ENCODE measurements around the gene FKBP14. TPM values are rescaled to one million over a fixed set of nuclear protein-coding genes. Genes with fewer than 3 reads are reported as not detected.

FKBP14 gene
- total RNA-seq, 3 donors from 2014 or later (not counting 1 experiment from before 2014, with no cell fraction given): 11.1 to 13.4 (median 11.9) TPM

DNA sequence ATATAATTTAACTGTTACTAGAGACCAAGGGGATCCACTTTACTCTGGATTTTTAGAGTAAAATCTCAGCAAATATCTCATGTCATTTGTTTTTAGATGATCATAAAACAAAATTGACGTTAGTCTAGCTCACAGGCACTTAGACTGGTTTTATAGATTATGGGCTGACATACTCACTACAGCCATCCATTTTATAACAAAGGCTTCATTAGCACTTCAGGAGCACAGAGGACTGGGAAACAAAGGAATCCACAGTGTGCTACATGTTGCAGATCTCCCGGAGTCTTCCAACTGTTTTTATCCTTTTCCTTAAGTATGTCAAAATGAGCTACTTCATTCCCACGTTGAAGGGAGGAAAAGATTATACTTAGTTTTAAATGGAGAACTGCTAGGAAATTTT is 21.0 kb downstream of the FKBP14 start:
- Mint-ChIP-seq H3K9me3 (no peaks in the 10 kb centered on the region), H3K27me3 (ENCODE audit: low read depth in 2 of 2) (no peaks in the 10 kb centered on the region), H3K27ac (no peak overlapping the region), H3K4me3 (no peak overlapping the region), H3K4me1 (no peaks in the 10 kb centered on the region), H3K36me3 (no peaks in the 10 kb centered on the region)
- no peaks in the 10 kb centered on the region for H3K36me3 ChIP-seq (ENCODE audit: control insufficient read depth, insufficient read depth, low read length)
- H3K27ac ChIP-seq (ENCODE audit: low read length): no peak overlapping the region
- intact Hi-C loops (cut with micrococcal nuclease): no loop called here
- no peaks in the 10 kb centered on the region for H3K9me3 ChIP-seq (ENCODE audit: control insufficient read depth, insufficient read depth, low read length)
- no peaks in the 10 kb centered on the region for H3K4me1 ChIP-seq (ENCODE audit: control insufficient read depth, insufficient read depth, low read length)
- no peaks in the 10 kb centered on the region for H3K27me3 ChIP-seq (ENCODE audit: control insufficient read depth, insufficient read depth, low read length)
- H3K4me3 ChIP-seq (ENCODE audit: low read length): no peak overlapping the region
- TF ChIP-seq CTCF (IDR thresholded peaks at IDR 0.05): no peak
- ATAC-seq (no peak), DNase-seq (no peak)
- WGBS (ENCODE audit: insufficient coverage): 94% methylated on average over 2 of the region's 3 CpGs

GRCh38 chr7:30003098-30003497 is 23.4 kb downstream of the FKBP14 start:
- no peaks in the 10 kb centered on the region for H3K4me1 ChIP-seq (ENCODE audit: control insufficient read depth, insufficient read depth, low read length)
- H3K27ac ChIP-seq (ENCODE audit: low read length): no peak overlapping the region
- H3K9me3 ChIP-seq (ENCODE audit: control insufficient read depth, insufficient read depth, low read length): no peaks in the 10 kb centered on the region
- intact Hi-C loops (cut with micrococcal nuclease): no loop called here
- Mint-ChIP-seq H3K27ac (no peak overlapping the region), H3K36me3 (no peaks in the 10 kb centered on the region), H3K9me3 (no peaks in the 10 kb centered on the region), H3K27me3 (ENCODE audit: low read depth in 2 of 2) (no peaks in the 10 kb centered on the region), H3K4me1 (no peaks in the 10 kb centered on the region), H3K4me3 (no peak overlapping the region)
- no peak for TF ChIP-seq CTCF (IDR thresholded peaks at IDR 0.05)
- H3K27me3 ChIP-seq (ENCODE audit: control insufficient read depth, insufficient read depth, low read length): no peaks in the 10 kb centered on the region
- 94% methylated on average over 6 of the region's 6 CpGs for WGBS (ENCODE audit: insufficient coverage)
- no peak overlapping the region for H3K4me3 ChIP-seq (ENCODE audit: low read length)
- DNase-seq (no peak), ATAC-seq (no peak)
- no peaks in the 10 kb centered on the region for H3K36me3 ChIP-seq (ENCODE audit: control insufficient read depth, insufficient read depth, low read length)

- DNase-seq (no peak), ATAC-seq (no peak)
- WGBS (ENCODE audit: insufficient coverage): no CpG with 5 or more reads among the region's 2 CpGs
- Histone ChIP-seq H3K4me3 (ENCODE audit: low read length) (no peak overlapping the region), H3K4me1 (ENCODE audit: control insufficient read depth, insufficient read depth, low read length) (no peaks in the 10 kb centered on the region), H3K27ac (ENCODE audit: low read length) (no peak overlapping the region), H3K36me3 (ENCODE audit: control insufficient read depth, insufficient read depth, low read length) (no peaks in the 10 kb centered on the region), H3K9me3 (ENCODE audit: control insufficient read depth, insufficient read depth, low read length) (no peaks in the 10 kb centered on the region), H3K27me3 (ENCODE audit: control insufficient read depth, insufficient read depth, low read length) (no peaks in the 10 kb centered on the region)
- intact Hi-C loops (cut with micrococcal nuclease): no loop called here
- H3K27ac Mint-ChIP-seq: no peak overlapping the region
- H3K4me1 Mint-ChIP-seq: no peaks in the 10 kb centered on the region
- no peak overlapping the region for H3K4me3 Mint-ChIP-seq
- H3K36me3 Mint-ChIP-seq: peaks cover 6% of the 10 kb centered on the region
- peaks cover 0 to 4% of the 10 kb centered on the region in 2 donors for H3K27me3 Mint-ChIP-seq (ENCODE audit: low read depth in 2 of 2)
- peaks cover 0 to 2% of the 10 kb centered on the region in 2 donors for H3K9me3 Mint-ChIP-seq
- no peak for TF ChIP-seq CTCF (IDR thresholded peaks at IDR 0.05)
These were observed 24.5 kb downstream of the FKBP14 start for GRCh38 chr7:30001998-30002397.

DNA sequence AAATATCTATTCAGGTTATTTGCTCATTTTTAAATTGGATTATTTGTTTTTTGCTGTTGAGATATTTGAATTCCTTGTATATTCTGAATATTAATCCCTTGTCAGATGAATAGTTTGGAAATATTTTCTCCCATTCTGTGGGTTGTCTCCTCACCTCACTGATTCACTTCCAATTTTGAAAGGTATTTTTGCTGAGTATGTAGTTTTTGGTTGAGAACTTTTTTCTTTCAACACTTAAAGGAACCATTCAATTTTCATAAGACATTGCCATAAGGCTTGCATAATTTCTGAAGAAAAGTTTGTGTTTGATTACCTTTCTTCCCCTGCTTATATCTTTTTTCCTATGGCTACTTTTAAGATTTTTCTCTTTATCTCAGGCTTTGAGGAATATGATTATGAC is 28.0 kb downstream of the FKBP14 start:
- Mint-ChIP-seq H3K4me1 (no peaks in the 10 kb centered on the region), H3K27me3 (ENCODE audit: low read depth in 2 of 2) (peaks cover 0 to 7% of the 10 kb centered on the region in 2 donors), H3K27ac (no peak overlapping the region), H3K36me3 (peaks cover 14% of the 10 kb centered on the region), H3K4me3 (no peak overlapping the region), H3K9me3 (peaks cover 2 to 6% of the 10 kb centered on the region in 2 donors)
- Histone ChIP-seq H3K27ac (ENCODE audit: low read length) (no peak overlapping the region), H3K36me3 (ENCODE audit: control insufficient read depth, insufficient read depth, low read length) (no peaks in the 10 kb centered on the region), H3K4me3 (ENCODE audit: low read length) (no peak overlapping the region), H3K9me3 (ENCODE audit: control insufficient read depth, insufficient read depth, low read length) (peaks cover 5% of the 10 kb centered on the region), H3K4me1 (ENCODE audit: control insufficient read depth, insufficient read depth, low read length) (no peaks in the 10 kb centered on the region), H3K27me3 (ENCODE audit: control insufficient read depth, insufficient read depth, low read length) (no peaks in the 10 kb centered on the region)
- TF ChIP-seq CTCF (IDR thresholded peaks at IDR 0.05): no peak
- intact Hi-C loops (cut with micrococcal nuclease): no loop called here
- no peak for ATAC-seq
- no peak for DNase-seq

All from natural killer cell (primary cell).